Measurements from ENCODE around the gene EPHB2.

DNA sequence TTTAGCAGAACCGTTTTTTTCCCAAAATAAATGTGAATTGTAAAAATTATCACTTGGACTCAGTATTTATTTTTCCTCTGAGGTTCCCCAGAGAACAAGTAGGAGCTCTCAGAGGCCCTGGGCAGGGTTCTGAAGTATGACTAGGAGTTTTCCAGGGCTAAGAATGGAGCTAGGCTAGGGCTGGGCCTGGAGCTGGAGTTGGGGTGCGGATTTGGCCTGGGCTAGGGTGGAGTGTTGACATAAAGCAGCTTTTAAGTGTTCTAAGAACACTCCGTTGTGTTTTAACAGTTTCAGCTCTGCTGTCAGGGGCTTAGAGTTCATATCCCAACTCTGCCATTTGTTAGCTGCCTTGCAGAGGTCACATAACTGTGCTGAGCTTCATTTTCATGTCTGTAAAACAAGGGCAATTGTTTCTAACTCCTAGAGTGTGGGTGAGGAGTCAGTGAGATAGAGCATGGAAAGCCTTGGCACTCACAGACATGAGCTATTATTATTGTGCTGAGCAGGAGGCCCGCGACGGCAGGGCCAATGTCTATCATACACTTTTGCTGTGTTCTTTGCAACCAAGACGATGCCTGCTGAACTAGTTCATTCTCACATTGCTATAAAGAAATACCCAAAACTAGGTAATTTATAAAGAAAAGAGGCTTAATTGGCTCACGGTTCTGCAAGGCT is 210.9 kb downstream of the EPHB2 start:
- TF ChIP-seq POLR2A (IDR thresholded peaks at IDR 0.05) = no peak
- TF ChIP-seq, protein P1, sequence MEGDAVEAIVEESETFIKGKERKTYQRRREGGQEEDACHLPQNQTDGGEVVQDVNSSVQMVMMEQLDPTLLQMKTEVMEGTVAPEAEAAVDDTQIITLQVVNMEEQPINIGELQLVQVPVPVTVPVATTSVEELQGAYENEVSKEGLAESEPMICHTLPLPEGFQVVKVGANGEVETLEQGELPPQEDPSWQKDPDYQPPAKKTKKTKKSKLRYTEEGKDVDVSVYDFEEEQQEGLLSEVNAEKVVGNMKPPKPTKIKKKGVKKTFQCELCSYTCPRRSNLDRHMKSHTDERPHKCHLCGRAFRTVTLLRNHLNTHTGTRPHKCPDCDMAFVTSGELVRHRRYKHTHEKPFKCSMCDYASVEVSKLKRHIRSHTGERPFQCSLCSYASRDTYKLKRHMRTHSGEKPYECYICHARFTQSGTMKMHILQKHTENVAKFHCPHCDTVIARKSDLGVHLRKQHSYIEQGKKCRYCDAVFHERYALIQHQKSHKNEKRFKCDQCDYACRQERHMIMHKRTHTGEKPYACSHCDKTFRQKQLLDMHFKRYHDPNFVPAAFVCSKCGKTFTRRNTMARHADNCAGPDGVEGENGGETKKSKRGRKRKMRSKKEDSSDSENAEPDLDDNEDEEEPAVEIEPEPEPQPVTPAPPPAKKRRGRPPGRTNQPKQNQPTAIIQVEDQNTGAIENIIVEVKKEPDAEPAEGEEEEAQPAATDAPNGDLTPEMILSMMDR (IDR thresholded peaks at IDR 0.05) = no peak
